GM10266 (cell line): Measurements from ENCODE around the gene FRK.

ENCODE experiments used
- DNase-seq: peaks from one replicate; pipeline ENCODE4 v3.0.0; 2012; ENCODE audit errors: extremely low spot score
- CTCF ChIP-seq: IDR thresholded peaks from 2 replicates; pipeline ENCODE4 v1.5.1; 2012; ENCODE audit warnings: mild to moderate bottlenecking, low read depth; ENCODE audit not compliant: control insufficient read depth, insufficient read depth; ENCODE audit errors: missing control alignments

Gene FRK

GRCh38 chr6:116060572-116061283 is at the start of gene FRK:
TSS of gene FRK (minus strand) at chr6:116060891. CDS start at chr6:116060311, 580 bp downstream.
- no peak for TF ChIP-seq CTCF
- no peak for DNase-seq

GRCh38 chr6:116108836-116109235 is 48.1 kb upstream of the FRK start:
- no peak for DNase-seq
- no peak for TF ChIP-seq CTCF

GRCh38 chr6:116106146-116106545 is 45.5 kb upstream of the FRK start:
- no peak for TF ChIP-seq CTCF
- DNase-seq = no peak

- no peak for TF ChIP-seq CTCF
- DNase-seq = no peak
Measured at GRCh38 chr6:116105247-116105646, 44.6 kb upstream of the FRK start.

- no peak for DNase-seq
- no peak for TF ChIP-seq CTCF
Measured at GRCh38 chr6:116104636-116105035, 43.9 kb upstream of the FRK start.

- no peak for TF ChIP-seq CTCF
- no peak for DNase-seq
Measured at GRCh38 chr6:116102873-116103272, 42.2 kb upstream of the FRK start.

- DNase-seq = no peak
- TF ChIP-seq CTCF = no peak
Measured at GRCh38 chr6:116101790-116102189, 41.1 kb upstream of the FRK start.
